ENCODE results near the gene NAA30.

Gene NAA30

DNA sequence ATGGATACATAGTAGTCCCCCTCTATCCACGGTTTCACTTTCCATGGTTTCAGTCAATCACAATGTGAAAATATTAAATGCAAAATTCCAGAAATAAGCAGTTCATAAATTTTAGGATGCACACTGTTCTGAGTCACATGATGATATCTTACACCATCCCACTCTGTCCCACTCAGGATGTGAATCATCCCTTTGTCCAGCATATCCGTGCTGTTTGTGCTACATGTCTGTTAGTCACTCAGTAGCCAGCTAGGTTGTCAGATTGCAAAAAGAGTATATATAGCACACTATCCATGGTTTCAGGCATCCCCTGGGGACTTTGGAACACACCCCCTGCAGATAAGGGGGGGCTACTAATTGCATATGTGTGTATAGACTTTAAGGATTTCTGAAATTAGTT lies 8.1 kb upstream of the NAA30 start:
- DNase-seq (ENCODE audit: extremely low read depth, low read depth) = peak; percentile 61

GRCh38 chr14:57383125-57383745 lies 7.2 kb upstream of the NAA30 start:
- no peak for TF ChIP-seq CTCF (IDR thresholded peaks at IDR 0.05; ENCODE audit: low read depth, low read length, missing control alignments)
- no peak overlapping the region for H3K4me3 ChIP-seq (replicated peaks; ENCODE audit: low read depth, low read length)
- DNase-seq (ENCODE audit: extremely low read depth, low read depth) = no peak

More for the DNA sequence above, 8.1 kb upstream of the NAA30 start:
- H3K4me3 ChIP-seq (replicated peaks; ENCODE audit: low read depth, low read length) = no peak overlapping the region
- TF ChIP-seq CTCF (IDR thresholded peaks at IDR 0.05; ENCODE audit: low read depth, low read length, missing control alignments) = no peak

- no peak for TF ChIP-seq CTCF (IDR thresholded peaks at IDR 0.05; ENCODE audit: low read depth, low read length, missing control alignments)
- no peak for DNase-seq (ENCODE audit: extremely low read depth, low read depth)
- H3K4me3 ChIP-seq (replicated peaks; ENCODE audit: low read depth, low read length) = no peak overlapping the region
Observed at GRCh38 chr14:57388067-57388466, 2.3 kb upstream of the NAA30 start.

DNA sequence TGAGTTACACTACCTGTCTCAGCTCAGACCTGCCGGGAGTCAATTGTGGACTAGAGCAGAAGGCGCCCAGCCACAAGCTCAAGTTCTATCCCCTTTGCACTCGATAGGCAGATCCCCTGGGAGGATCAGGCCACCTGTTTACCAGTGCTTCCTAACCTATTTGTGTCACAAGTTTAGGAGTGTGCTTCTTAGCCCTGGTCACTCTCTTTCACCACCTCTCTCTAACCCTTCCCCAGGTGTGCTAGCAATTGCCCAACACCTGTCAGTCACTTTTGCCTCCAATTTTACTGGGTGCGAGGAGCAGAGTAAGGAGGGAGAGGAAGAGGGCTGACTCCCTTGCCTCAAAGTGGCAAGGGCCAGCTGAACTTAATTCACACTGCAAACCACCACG lies 745 bp upstream of the NAA30 start:
- DNase-seq (ENCODE audit: extremely low read depth, low read depth) = no peak
- peak overlapping the region; percentile 77 for H3K4me3 ChIP-seq (replicated peaks; ENCODE audit: low read depth, low read length)
- no peak for TF ChIP-seq CTCF (IDR thresholded peaks at IDR 0.05; ENCODE audit: low read depth, low read length, missing control alignments)

DNA sequence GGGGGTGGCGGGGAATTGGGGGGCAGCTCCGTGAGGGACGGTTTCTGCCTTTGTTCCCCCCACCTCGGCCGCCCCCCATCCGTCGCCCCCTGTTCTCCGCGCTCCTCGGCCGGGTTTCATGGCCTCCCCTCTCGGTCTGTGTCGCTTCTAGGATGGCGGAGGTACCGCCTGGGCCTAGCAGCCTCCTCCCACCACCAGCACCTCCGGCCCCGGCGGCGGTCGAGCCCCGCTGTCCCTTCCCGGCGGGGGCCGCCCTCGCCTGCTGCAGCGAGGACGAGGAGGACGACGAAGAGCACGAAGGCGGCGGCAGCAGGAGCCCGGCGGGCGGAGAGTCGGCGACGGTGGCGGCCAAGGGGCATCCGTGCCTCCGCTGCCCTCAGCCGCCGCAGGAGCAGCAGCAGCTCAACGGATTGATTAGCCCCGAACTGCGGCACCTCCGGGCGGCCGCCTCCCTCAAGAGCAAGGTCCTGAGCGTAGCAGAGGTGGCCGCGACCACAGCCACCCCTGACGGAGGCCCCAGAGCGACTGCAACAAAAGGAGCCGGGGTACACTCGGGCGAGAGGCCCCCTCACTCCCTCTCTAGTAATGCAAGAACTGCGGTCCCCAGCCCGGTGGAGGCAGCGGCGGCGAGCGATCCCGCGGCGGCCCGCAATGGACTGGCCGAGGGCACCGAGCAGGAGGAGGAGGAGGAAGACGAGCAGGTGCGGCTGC lies 575 bp downstream of the NAA30 start:
- DNase-seq (ENCODE audit: extremely low read depth, low read depth) = no peak
- peak overlapping the region; percentile 77 for H3K4me3 ChIP-seq (replicated peaks; ENCODE audit: low read depth, low read length)
- TF ChIP-seq CTCF (IDR thresholded peaks at IDR 0.05; ENCODE audit: low read depth, low read length, missing control alignments) = no peak

- no peak for TF ChIP-seq CTCF (IDR thresholded peaks at IDR 0.05; ENCODE audit: low read depth, low read length, missing control alignments)
- peak overlapping the region; percentile 77 for H3K4me3 ChIP-seq (replicated peaks; ENCODE audit: low read depth, low read length)
- DNase-seq (ENCODE audit: extremely low read depth, low read depth) = no peak
Observed at GRCh38 chr14:57391517-57392195, 1.3 kb downstream of the NAA30 start.
